ENCODE results near the gene MFAP4. TPM values are rescaled to one million over a fixed set of nuclear protein-coding genes. Genes with fewer than 3 reads are reported as not detected.

The MFAP4 gene
- total RNA-seq, 1 experiment from 2014 or later, result 1.5 TPM

GRCh38 chr17:19411631-19412030 lies 24.6 kb upstream of the MFAP4 start:
- H2AK5ac ChIP-seq (ENCODE audit: insufficient read length, low read length), result no peak overlapping the region
- no peak overlapping the region for H3K4me2 ChIP-seq (ENCODE audit: insufficient read depth, insufficient read length, low read length)
- no peaks in the 10 kb centered on the region for H4K20me1 ChIP-seq (ENCODE audit: control insufficient read depth, insufficient read depth, insufficient read length)
- no peak overlapping the region for H3K14ac ChIP-seq (ENCODE audit: insufficient read depth, low read length)
- no peak overlapping the region for H4K91ac ChIP-seq (ENCODE audit: insufficient read length, low read depth, low read length)
- Mint-ChIP-seq H3K27ac (no peak overlapping the region), H3K4me1 (peaks cover 15 to 30% of the 10 kb centered on the region in 2 experiments), H3K36me3 (ENCODE audit: insufficient read depth in 1 of 3, low read depth in 3 of 3) (no peaks in the 10 kb centered on the region; a peak in 1 of 7 replicates), H3K4me3 (no peak overlapping the region), H3K27me3 (ENCODE audit: low read depth) (peaks cover 5% of the 10 kb centered on the region), H3K9me3 (no peaks in the 10 kb centered on the region)
- H4K8ac ChIP-seq (replicated peaks; ENCODE audit: insufficient read length, low read depth, low read length), result no peak overlapping the region
- no peaks in the 10 kb centered on the region for H3K4me1 ChIP-seq (ENCODE audit: insufficient read depth, low read length)
- H3K23me2 ChIP-seq (ENCODE audit: insufficient read length, low read depth, low read length, poor library complexity, severe bottlenecking), result no peaks in the 10 kb centered on the region
- no peak for TF ChIP-seq CTCF (conservative IDR thresholded peaks at IDR 0.05)
- no peak overlapping the region for H3K56ac ChIP-seq (ENCODE audit: insufficient read length, low read depth, low read length)
- H3K18ac ChIP-seq (ENCODE audit: insufficient read length, low read depth, low read length), result no peak overlapping the region
- H4K5ac ChIP-seq (ENCODE audit: insufficient read length, low read depth, low read length), result no peak overlapping the region
- no peaks in the 10 kb centered on the region for H3K27me3 ChIP-seq (ENCODE audit: insufficient read depth, low read length)
- DNase-seq, result no peak
- no CpG with 5 or more reads among the region's 9 CpGs for WGBS (ENCODE audit: extremely low coverage, insufficient read length, low lambda C conversion rate)
- H3K4ac ChIP-seq (ENCODE audit: low read depth, low read length), result no peak overlapping the region
- no peak overlapping the region for H2BK20ac ChIP-seq (ENCODE audit: low read depth, low read length, poor library complexity, severe bottlenecking)
- no peak overlapping the region for H3K9ac ChIP-seq (ENCODE audit: extremely low read depth, insufficient read length, low read length)
- no peak overlapping the region for H2BK15ac ChIP-seq (ENCODE audit: low read depth, low read length)
- no peak overlapping the region for H2BK12ac ChIP-seq (ENCODE audit: insufficient read length, low read depth, low read length)
- H3K79me2 ChIP-seq (ENCODE audit: insufficient read depth, low read length), result no peaks in the 10 kb centered on the region
- no peaks in the 10 kb centered on the region for H3K9me3 ChIP-seq (ENCODE audit: control insufficient read depth, low read depth, low read length)
- no peak overlapping the region for H3T11ph ChIP-seq (ENCODE audit: low read length)
- no peaks in the 10 kb centered on the region for H3K79me1 ChIP-seq (ENCODE audit: insufficient read depth, low read depth, low read length, poor library complexity, severe bottlenecking)
- no peak overlapping the region for H2BK5ac ChIP-seq (ENCODE audit: insufficient read length, low read length)
- no peak overlapping the region for H2BK120ac ChIP-seq (ENCODE audit: low read depth, low read length, poor library complexity, severe bottlenecking)
- no peak overlapping the region for H2AFZ ChIP-seq (ENCODE audit: low read length)
- H3K23ac ChIP-seq (ENCODE audit: insufficient read length, low read depth, low read length), result no peak overlapping the region
- H3K27ac ChIP-seq (ENCODE audit: insufficient read length, low read depth, low read length), result no peak overlapping the region

All from H9 (cell line).